NOMO-1 treated with DMSO at 0.1 percent for 48 hours (cell line): ENCODE measurements around the gene SLC2A2.

Experiments used
- DNase-seq: peaks from one replicate; lab custom pipeline; 2025; ENCODE audit not compliant: unreplicated experiment; lab: John Stamatoyannopoulos, UW

SLC2A2 gene

GRCh38 chr3:171026597-171027293 is at the start of gene SLC2A2:
Gene SLC2A2 (minus strand): TSS chr3:171026720. CDS start chr3:171026670, 50 bp downstream.
- no peak for DNase-seq

GRCh38 chr3:171072432-171072831 is 45.9 kb upstream of the SLC2A2 start:
- DNase-seq, result peak; percentile 41

- no peak for DNase-seq
These were observed 42.1 kb upstream of the SLC2A2 start for GRCh38 chr3:171068658-171069057.

- no peak for DNase-seq
These were observed 39.7 kb upstream of the SLC2A2 start for GRCh38 chr3:171066206-171066605.

- no peak for DNase-seq
These were observed 39.2 kb upstream of the SLC2A2 start for GRCh38 chr3:171065732-171066131.

- no peak for DNase-seq
These were observed 37.9 kb upstream of the SLC2A2 start for GRCh38 chr3:171064461-171064860.

- DNase-seq, result no peak
These were observed 35.2 kb upstream of the SLC2A2 start for GRCh38 chr3:171061749-171062148.

- DNase-seq, result no peak
These were observed 33.5 kb upstream of the SLC2A2 start for GRCh38 chr3:171059978-171060377.

- no peak for DNase-seq
These were observed 32.5 kb upstream of the SLC2A2 start for GRCh38 chr3:171058873-171059603.

- no peak for DNase-seq
These were observed 31.5 kb upstream of the SLC2A2 start for GRCh38 chr3:171058058-171058457.

GRCh38 chr3:171057072-171057471 is 30.6 kb upstream of the SLC2A2 start:
- DNase-seq, result no peak

- no peak for DNase-seq
These were observed 30.0 kb upstream of the SLC2A2 start for GRCh38 chr3:171056528-171056927.

GRCh38 chr3:171055336-171056178 is 29.0 kb upstream of the SLC2A2 start:
- DNase-seq, result no peak

GRCh38 chr3:171054921-171055320 is 28.4 kb upstream of the SLC2A2 start:
- DNase-seq, result no peak

- DNase-seq, result no peak
These were observed 27.7 kb upstream of the SLC2A2 start for GRCh38 chr3:171054231-171054630.

GRCh38 chr3:171049861-171050444 is 23.4 kb upstream of the SLC2A2 start:
- DNase-seq, result peak; percentile 59

GRCh38 chr3:171046760-171047159 is 20.2 kb upstream of the SLC2A2 start:
- no peak for DNase-seq

GRCh38 chr3:171044835-171045793 is 18.6 kb upstream of the SLC2A2 start:
- no peak for DNase-seq

- DNase-seq, result no peak
These were observed 17.9 kb upstream of the SLC2A2 start for GRCh38 chr3:171044384-171044783.

- no peak for DNase-seq
These were observed 13.2 kb upstream of the SLC2A2 start for GRCh38 chr3:171039674-171040073.
